SK-N-MC (cell line): Measurements from ENCODE around the gene VPS36.

Source experiments
- DNase-seq: peaks from one replicate; pipeline ENCODE4 v3.0.0-alpha.2; 2011; ENCODE audit warnings: low read depth, low spot score
- H3K27ac ChIP-seq: fragments of 200-600 bp; sonication (generic); 2 replicates; pipeline ENCODE4 v1.5.1; 2016; ENCODE audit warnings: mixed run types
- H3K36me3 ChIP-seq: fragments of 200-600 bp; sonication (generic); 2 replicates; pipeline ENCODE4 v1.6.1; 2017; ENCODE audit warnings: antibody characterized with exemption, low read length, mixed read lengths; ENCODE audit not compliant: insufficient read depth
- H3K4me3 ChIP-seq: fragments of 200-600 bp; sonication (generic); 2 replicates; pipeline ENCODE4 v1.5.1; 2016
- H3K9ac ChIP-seq: fragments of 200-600 bp; sonication (generic); 2 replicates; pipeline ENCODE4 v1.8.0; 2017; ENCODE audit warnings: mixed run types, mixed read lengths; ENCODE audit not compliant: insufficient read length
- H3K9me3 ChIP-seq: fragments of 200-600 bp; sonication (generic); 2 replicates; pipeline ENCODE4 v1.6.1; 2017; ENCODE audit warnings: low read depth, mild to moderate bottlenecking, antibody characterized with exemption, low read length, moderate library complexity, mixed read lengths
- EZH2 ChIP-seq: fragments of 200-600 bp; sonication (generic); IDR thresholded peaks from one replicate; pipeline ENCODE4 v1.6.1; 2017; ENCODE audit warnings: antibody characterized with exemption
- FOXP2 ChIP-seq: optimal IDR thresholded peaks from 2 replicates; pipeline ENCODE3; 2011; ENCODE audit warnings: mild to moderate bottlenecking, moderate library complexity; ENCODE audit not compliant: insufficient read depth; ENCODE audit errors: extremely low read length, control extremely low read depth
- POLR2AphosphoS5 ChIP-seq: IDR thresholded peaks from 2 replicates; pipeline ENCODE4 v1.6.1; 2012; ENCODE audit warnings: mild to moderate bottlenecking, low read depth, low read length, borderline replicate concordance

The VPS36 gene

DNA sequence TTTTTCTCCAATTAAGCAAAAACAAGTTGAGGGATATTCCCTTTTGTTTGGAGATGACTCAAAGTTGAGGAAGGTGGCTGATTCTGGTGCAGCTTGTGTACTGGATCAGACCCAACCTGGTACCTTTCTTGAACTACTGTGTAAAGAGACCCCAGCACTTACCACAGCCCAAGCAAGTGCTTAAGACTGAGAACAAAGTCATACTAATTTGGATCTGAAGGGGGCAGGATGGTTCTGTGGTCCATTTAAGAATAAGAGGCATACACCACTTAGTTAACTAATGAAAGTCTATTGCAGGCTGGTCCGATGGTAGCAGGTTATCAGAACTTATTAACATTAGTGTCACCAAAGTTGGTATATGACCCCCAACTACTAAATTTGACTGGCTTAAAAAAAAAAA, 50.7 kb downstream of the VPS36 start:
- no peaks in the 10 kb centered on the region for H3K36me3 ChIP-seq
- H3K9ac ChIP-seq = no peak overlapping the region
- no peak for TF ChIP-seq FOXP2
- no peak for TF ChIP-seq POLR2AphosphoS5
- TF ChIP-seq EZH2 = no peak
- no peak overlapping the region for H3K27ac ChIP-seq
- no peak overlapping the region for H3K4me3 ChIP-seq
- H3K9me3 ChIP-seq = no peaks in the 10 kb centered on the region
- DNase-seq = no peak

DNA sequence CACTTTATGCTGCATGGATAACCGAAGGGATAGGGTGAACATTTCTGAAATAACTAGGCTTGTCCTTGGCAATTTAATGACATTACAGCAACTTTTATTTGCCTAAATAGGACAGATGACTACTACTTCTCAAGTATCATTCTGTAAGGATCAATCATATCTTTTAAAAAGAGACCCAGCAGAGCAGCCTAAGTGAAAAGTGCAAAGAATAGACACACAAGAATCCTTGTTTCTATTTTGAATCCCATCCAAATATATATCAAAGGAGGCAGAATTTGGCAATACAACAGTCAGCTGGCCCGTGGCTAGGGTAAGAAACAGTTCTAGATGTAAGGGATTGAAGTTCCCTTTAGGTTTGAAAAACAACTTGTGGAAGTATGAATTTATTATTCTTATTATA, 51.4 kb downstream of the VPS36 start:
- no peaks in the 10 kb centered on the region for H3K9me3 ChIP-seq
- no peak overlapping the region for H3K4me3 ChIP-seq
- H3K9ac ChIP-seq = no peak overlapping the region
- no peaks in the 10 kb centered on the region for H3K36me3 ChIP-seq
- TF ChIP-seq FOXP2 (no peak), POLR2AphosphoS5 (no peak), EZH2 (no peak)
- no peak overlapping the region for H3K27ac ChIP-seq
- no peak for DNase-seq

DNA sequence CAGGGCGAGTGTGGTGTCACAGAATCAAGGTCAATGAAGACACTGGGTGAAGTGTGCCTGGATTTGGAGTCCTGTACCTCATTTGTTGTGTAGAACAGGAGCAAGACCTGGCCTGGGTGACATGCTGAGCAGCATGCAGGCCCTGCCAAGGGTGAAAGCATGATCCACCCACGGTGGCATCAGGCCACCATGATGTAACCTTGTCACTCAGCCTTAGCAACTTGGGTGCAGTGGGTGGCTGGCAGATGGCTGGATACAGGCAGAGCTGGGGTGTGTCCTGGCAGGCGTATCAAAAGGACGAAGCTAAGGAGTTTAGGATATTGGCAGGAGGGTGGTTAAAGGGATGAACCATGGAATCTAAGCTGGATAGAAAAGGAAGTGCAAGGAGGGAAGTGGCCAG, 54.7 kb downstream of the VPS36 start:
- Histone ChIP-seq H3K36me3 (no peaks in the 10 kb centered on the region), H3K27ac (no peak overlapping the region), H3K9me3 (no peaks in the 10 kb centered on the region), H3K4me3 (no peak overlapping the region), H3K9ac (no peak overlapping the region)
- TF ChIP-seq EZH2 = no peak
- no peak for TF ChIP-seq FOXP2
- no peak for TF ChIP-seq POLR2AphosphoS5
- DNase-seq = no peak

DNA sequence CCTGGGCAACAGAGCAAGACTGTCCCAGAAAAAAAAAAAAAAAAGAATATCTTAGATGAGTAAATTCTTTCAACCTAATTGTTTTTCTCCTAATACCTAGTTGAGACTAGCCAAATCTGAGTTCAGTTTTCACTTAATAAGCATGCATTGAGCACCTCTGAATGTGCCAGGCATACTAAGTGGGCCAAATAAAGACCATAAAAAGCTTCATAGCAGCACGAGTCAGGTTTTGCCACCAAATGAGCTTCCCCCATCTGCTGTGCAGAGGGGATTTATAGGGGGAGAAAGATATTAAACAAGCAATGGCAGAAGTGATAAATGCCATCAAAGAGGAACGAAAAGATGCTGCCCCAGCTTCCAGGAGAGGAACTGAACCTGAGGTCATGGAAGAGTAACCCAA, 55.8 kb downstream of the VPS36 start:
- DNase-seq = no peak
- no peak for TF ChIP-seq POLR2AphosphoS5
- no peaks in the 10 kb centered on the region for H3K9me3 ChIP-seq
- no peak overlapping the region for H3K9ac ChIP-seq
- no peak overlapping the region for H3K27ac ChIP-seq
- no peak overlapping the region for H3K4me3 ChIP-seq
- no peaks in the 10 kb centered on the region for H3K36me3 ChIP-seq

DNA sequence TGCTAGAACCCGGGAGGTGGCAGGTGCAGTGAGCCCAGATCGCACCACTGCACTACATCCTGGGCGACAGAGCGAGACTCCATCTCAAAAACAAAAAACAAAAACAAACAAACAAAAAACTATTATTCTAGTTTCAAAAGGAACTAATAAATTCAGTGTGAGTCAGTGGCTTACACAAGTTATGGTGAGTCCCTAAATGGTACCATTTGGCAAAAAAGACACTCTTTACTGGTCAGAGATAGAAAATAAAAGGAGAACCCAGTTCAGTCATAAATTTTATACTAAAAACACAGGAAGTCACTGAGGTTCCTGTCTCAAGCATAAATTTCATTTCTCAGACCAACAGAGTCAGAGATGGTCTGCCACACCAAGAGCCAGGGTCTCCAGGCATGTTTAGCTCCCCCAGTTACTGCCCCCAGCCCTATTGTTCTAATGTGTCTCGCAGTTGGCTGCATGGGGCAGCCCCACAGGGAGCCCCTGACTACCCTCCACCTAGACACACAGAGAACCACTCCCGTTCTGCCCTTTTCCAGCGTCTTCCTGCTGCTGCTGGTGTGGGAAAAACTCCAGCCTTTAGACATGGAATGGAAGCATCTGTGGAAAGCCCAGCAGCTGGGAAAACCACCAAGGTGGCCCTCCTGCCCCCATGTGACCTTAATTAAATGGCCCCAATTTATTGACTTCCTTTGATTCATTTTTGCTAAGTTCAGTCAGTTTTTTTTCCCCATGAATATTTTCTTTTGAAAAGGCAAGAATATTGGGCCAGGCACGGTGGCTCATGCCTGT, 56.7 kb downstream of the VPS36 start:
- Histone ChIP-seq H3K36me3 (no peaks in the 10 kb centered on the region), H3K9ac (no peak overlapping the region), H3K4me3 (no peak overlapping the region), H3K9me3 (no peaks in the 10 kb centered on the region), H3K27ac (no peak overlapping the region)
- no peak for DNase-seq
- TF ChIP-seq POLR2AphosphoS5 (no peak), EZH2 (no peak), FOXP2 (no peak)

DNA sequence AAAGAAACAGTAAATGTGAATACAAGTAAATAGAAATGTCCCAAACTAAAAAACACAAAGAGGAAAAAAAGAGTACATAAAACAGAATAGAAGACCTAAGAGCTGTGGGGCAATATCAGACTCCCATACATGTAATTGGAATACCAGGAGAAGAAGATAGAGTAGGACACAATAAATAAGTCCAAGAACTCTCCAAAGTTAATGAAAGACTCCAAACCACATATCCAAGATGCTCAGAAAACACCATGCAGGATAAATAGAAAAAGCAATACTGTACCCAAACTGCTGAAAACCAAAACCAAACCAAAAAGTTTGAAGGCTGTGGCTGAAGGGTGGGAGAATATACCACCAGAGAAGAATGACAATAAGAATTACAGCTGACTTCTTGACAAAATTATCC, 62.7 kb downstream of the VPS36 start:
- TF ChIP-seq EZH2 (no peak), POLR2AphosphoS5 (no peak), FOXP2 (no peak)
- Histone ChIP-seq H3K9me3 (no peaks in the 10 kb centered on the region), H3K4me3 (no peak overlapping the region), H3K36me3 (no peaks in the 10 kb centered on the region), H3K27ac (no peak overlapping the region), H3K9ac (no peak overlapping the region)
- no peak for DNase-seq

DNA sequence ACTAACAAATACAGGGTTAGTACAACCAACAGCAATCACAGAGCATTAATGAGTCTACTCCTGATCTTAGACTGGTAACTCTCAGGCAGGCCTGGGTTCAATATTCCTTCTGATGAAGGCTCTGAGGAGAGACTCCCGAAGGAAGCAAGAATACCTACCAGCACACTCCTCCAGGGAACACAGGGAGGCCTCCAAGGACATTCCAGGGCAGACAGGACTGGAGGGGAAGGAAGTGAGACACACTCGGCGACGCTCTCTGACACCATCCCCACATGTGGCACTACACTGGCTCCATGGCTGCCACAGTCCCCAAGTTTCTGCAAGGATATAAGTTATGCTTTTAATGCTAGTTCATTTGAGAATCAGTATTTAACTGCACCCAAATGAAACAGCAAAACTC, 64.6 kb downstream of the VPS36 start:
- TF ChIP-seq POLR2AphosphoS5 = no peak
- Histone ChIP-seq H3K36me3 (no peaks in the 10 kb centered on the region), H3K4me3 (no peak overlapping the region), H3K9ac (no peak overlapping the region), H3K9me3 (no peaks in the 10 kb centered on the region), H3K27ac (no peak overlapping the region)
- DNase-seq = no peak

DNA sequence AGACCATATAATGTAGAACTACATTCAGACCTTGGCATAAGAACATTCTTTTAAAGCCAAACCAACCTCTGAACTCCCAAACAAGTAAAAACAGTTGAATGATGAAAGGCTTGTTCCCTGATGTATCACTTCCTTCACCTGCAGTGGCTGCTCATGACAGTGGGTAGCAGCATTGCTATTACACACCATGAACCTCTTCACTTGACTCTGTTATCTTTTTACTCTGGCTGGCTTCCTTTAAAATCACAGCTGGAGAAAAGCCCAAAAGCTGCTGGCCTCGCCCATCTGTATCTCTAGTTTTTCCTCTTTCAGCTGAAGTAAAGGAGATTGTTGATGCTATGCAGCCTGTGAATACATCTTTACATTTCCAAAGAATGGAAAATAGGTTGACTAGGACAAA, 67.1 kb downstream of the VPS36 start:
- H3K9ac ChIP-seq = no peak overlapping the region
- TF ChIP-seq FOXP2 = no peak
- TF ChIP-seq EZH2 = no peak
- no peak for TF ChIP-seq POLR2AphosphoS5
- no peak for DNase-seq

DNA sequence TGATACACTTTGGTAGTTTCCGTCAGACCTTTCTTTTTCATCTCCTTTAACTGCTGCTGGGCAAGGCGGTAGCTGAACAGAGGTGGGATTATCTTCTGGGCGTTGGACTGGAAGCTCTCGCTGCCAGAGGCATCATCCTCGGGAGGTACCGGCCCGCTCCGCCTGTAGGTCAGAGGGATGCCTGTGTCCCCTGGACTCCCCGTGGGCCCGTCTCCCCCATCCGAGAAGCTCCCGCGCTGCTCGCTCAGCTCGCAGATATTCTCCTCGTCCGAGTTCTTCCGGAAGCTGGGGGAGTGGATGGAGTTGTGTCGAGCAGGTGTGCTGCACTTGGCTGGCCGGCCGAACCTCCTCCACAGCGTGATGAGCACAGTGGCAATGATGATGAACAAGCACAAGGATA, 72.1 kb downstream of the VPS36 start:
- Histone ChIP-seq H3K27ac (no peak overlapping the region), H3K9me3 (no peaks in the 10 kb centered on the region), H3K4me3 (no peak overlapping the region), H3K9ac (no peak overlapping the region), H3K36me3 (no peaks in the 10 kb centered on the region)
- no peak for DNase-seq
- TF ChIP-seq EZH2 = no peak
- TF ChIP-seq POLR2AphosphoS5 = no peak
- no peak for TF ChIP-seq FOXP2

More for the DNA sequence above, 67.1 kb downstream of the VPS36 start:
- no peak overlapping the region for H3K27ac ChIP-seq
- no peak overlapping the region for H3K4me3 ChIP-seq
- H3K9me3 ChIP-seq = no peaks in the 10 kb centered on the region
- H3K36me3 ChIP-seq = no peaks in the 10 kb centered on the region
